K562 (cell line): ENCODE data around the gene LIX1L. TPM values are rescaled to one million over a fixed set of nuclear protein-coding genes. Genes with fewer than 3 reads are reported as not detected.

Experiments
- ATAC-seq: fragments of 200-7000 bp; cut with Tn5 transposase; 3 replicates; pipeline ENCODE4 v1.9.1; 2020; ENCODE audit warnings: moderate library complexity
- BruUV-seq: library from RNA; stranded (reverse); fragments of 400-500 nt; replicated peaks from 2 replicates; lab custom pipeline; 2021; lab: Mats Ljungman, UMichigan
- CTCF ChIA-PET: fragments of 300-600 bp; formaldehyde crosslinking; extraction: SDS; loops from one replicate; lab custom pipeline; 2021; ENCODE audit warnings: low intra/inter-chr PET ratio; lab: Yijun Ruan, JAX
- POLR2A ChIA-PET: fragments of 300-600, 350-650 bp; sonication (Branson Sonifier 250); formaldehyde crosslinking; extraction: SDS; loops from one replicate; lab custom pipeline; 2021; ENCODE audit warnings: antibody characterized with exemption, inconsistent platforms; lab: Yijun Ruan, JAX
- DNase-seq, 4 experiments: peaks; one replicate each; pipeline versions ENCODE4 v3.0.0 to v3.0.0-alpha.2; 2011 to 2018; ENCODE audit warnings: low spot score in 3 of 4, mixed read lengths in 3 of 4; ENCODE audit errors: extremely low read depth in 1 of 4
- FAIRE-seq: peaks from 2 replicates; lab custom pipeline; 2011; peaks lifted over from hg19 to GRCh38; lab: Jason Lieb, UNC
- H2AFZ ChIP-seq: 2 replicates; pipeline ENCODE4 v1.6.0; 2011; ENCODE audit warnings: low read depth, low read length, control low read depth, inconsistent platforms
- H3K27ac ChIP-seq: fragments of 200-600 bp; 3 replicates; pipeline ENCODE4 v1.8.0; 2011; ENCODE audit warnings: low read depth, mild to moderate bottlenecking, control low read depth, inconsistent platforms, low read length, moderate library complexity, mixed read lengths; ENCODE audit errors: extremely low read depth
- H3K27me3 ChIP-seq, 2 experiments: fragments of 300-600 bp in 1 of 2; 2 replicates in 1 of 2; 3 replicates in 1 of 2; pipeline versions ENCODE4 v1.6.0 to v1.8.0; 2011; ENCODE audit warnings: inconsistent platforms in 2 of 2, low read length in 2 of 2, mild to moderate bottlenecking in 1 of 2, mixed read lengths in 1 of 2, moderate library complexity in 1 of 2; ENCODE audit not compliant: control insufficient read depth in 2 of 2, insufficient read depth in 2 of 2
- H3K36me3 ChIP-seq: fragments of 300-600 bp; 3 replicates; pipeline ENCODE4 v1.8.0; 2011; ENCODE audit warnings: mild to moderate bottlenecking, low read length, inconsistent platforms; ENCODE audit not compliant: control insufficient read depth, insufficient read depth
- H3K4me1 ChIP-seq, 2 experiments: fragments of 200-600 bp in 1 of 2; replicated peaks in 1 of 2; 2 replicates in 1 of 2; 3 replicates in 1 of 2; pipeline versions ENCODE4 v1.5.1 to v1.8.0; 2011; ENCODE audit warnings: inconsistent platforms in 2 of 2, low read length in 2 of 2, mild to moderate bottlenecking in 1 of 2, mixed read lengths in 1 of 2, moderate library complexity in 1 of 2; ENCODE audit not compliant: control insufficient read depth in 2 of 2, insufficient read depth in 2 of 2
- H3K4me2 ChIP-seq: 2 replicates; pipeline ENCODE4 v1.6.1; 2011; ENCODE audit warnings: low read length, control low read depth, inconsistent platforms, mixed read lengths; ENCODE audit not compliant: insufficient read depth
- H3K4me3 ChIP-seq: fragments of 200-600 bp; sonication (generic), shearing (Covaris generic); 2 replicates; pipeline ENCODE4 v1.5.1; 2016; ENCODE audit warnings: control low read depth, inconsistent platforms
- H3K79me2 ChIP-seq: fragments of 200-600 bp; 3 replicates; pipeline ENCODE4 v1.8.0; 2011; ENCODE audit warnings: low read length, inconsistent platforms; ENCODE audit not compliant: control insufficient read depth, insufficient read depth
- H3K9ac ChIP-seq, 2 experiments: 2 replicates each; pipeline versions ENCODE4 v1.6.0 to v1.6.1; 2011; ENCODE audit warnings: low read depth in 2 of 2, low read length in 2 of 2, control low read depth in 1 of 2, inconsistent platforms in 1 of 2, mild to moderate bottlenecking in 1 of 2, mixed read lengths in 1 of 2; ENCODE audit not compliant: insufficient read depth in 1 of 2
- H3K9me1 ChIP-seq: one replicate; pipeline ENCODE4 v1.6.0; 2011; ENCODE audit warnings: inconsistent platforms, mild to moderate bottlenecking, low read length, moderate library complexity; ENCODE audit not compliant: control insufficient read depth, insufficient read depth
- H3K9me3 ChIP-seq: replicated peaks from 2 replicates; pipeline ENCODE4 v1.5.1; 2011; ENCODE audit warnings: low read depth, low read length, inconsistent platforms; ENCODE audit not compliant: control insufficient read depth, insufficient read depth
- H4K20me1 ChIP-seq: replicated peaks from 2 replicates; pipeline ENCODE4 v1.6.1; 2011; ENCODE audit warnings: low read length, inconsistent platforms, mixed read lengths; ENCODE audit not compliant: control insufficient read depth, insufficient read depth
- HEY1 ChIP-seq: fragments of 250-450 bp; sonication (Bioruptor Pico); IDR thresholded peaks from 2 replicates; pipeline ENCODE4 v1.5.0; 2020; ENCODE audit warnings: mild to moderate bottlenecking, moderate library complexity, borderline replicate concordance
- MYC ChIP-seq, 2 experiments: fragments of 250-450 bp in 1 of 2; sonication (Bioruptor Pico) in 1 of 2; IDR thresholded peaks; 2 replicates each; pipeline versions ENCODE4 v1.5.1 to v1.6.1; 2012 to 2021; ENCODE audit warnings: low read depth in 2 of 2, borderline replicate concordance in 1 of 2, improper control_type of control experiment in 1 of 2, low read length in 1 of 2, mild to moderate bottlenecking in 1 of 2, moderate library complexity in 1 of 2
- SMC3 ChIP-seq: conservative IDR thresholded peaks from 2 replicates; pipeline ENCODE4 v1.6.1; 2011; ENCODE audit warnings: low read depth, low read length, improper control_type of control experiment; ENCODE audit not compliant: insufficient read depth
- ZBTB7A ChIP-seq: IDR thresholded peaks from 2 replicates; pipeline ENCODE4 v1.6.1; 2011; ENCODE audit warnings: low read depth, mild to moderate bottlenecking, low read length, moderate library complexity, borderline replicate concordance; ENCODE audit not compliant: control insufficient read depth
- ZNF146 ChIP-seq: IDR thresholded peaks from one replicate; pipeline ENCODE4 v1.6.1; 2018; ENCODE audit warnings: missing compliant biosample characterization; ENCODE audit not compliant: unreplicated experiment
- ZNF354B ChIP-seq: fragments of 250-450 bp; sonication (Bioruptor Pico); IDR thresholded peaks from 2 replicates; pipeline ENCODE4 v1.4.0; 2020
- ZNF41 ChIP-seq: fragments of 250-450 bp; sonication (Bioruptor Pico); conservative IDR thresholded peaks from 2 replicates; pipeline ENCODE4 v1.4.0; 2020; ENCODE audit warnings: mild to moderate bottlenecking
- WGBS: fragments of 100-300 bp; shearing (Covaris generic); methylation state at CpG from one replicate; pipeline ENCODE4 v1.1.6; 2016; ENCODE audit warnings: low coverage, mixed read lengths; ENCODE audit not compliant: insufficient coverage; ENCODE audit errors: missing lambda C conversion rate; 5-methylcytosine and 5-hydroxymethylcytosine counted together
- in situ Hi-C: fragments of 300-500 bp; cut with MboI; formaldehyde crosslinking; loops from 4 replicates; pipeline ENCODE4 v1.15.0; 2018; ENCODE audit warnings: inconsistent platforms, mixed read lengths
- intact Hi-C: fragments of 100-400 bp; cut with micrococcal nuclease; formaldehyde crosslinking; loops from 2 replicates; pipeline ENCODE4 v1.14.2; 2022
- polyA plus RNA-seq, 8 experiments: library from polyadenylated mRNA; depleted of rRNA in 4 of 8; stranded (reverse) in 5 of 8; unstranded in 3 of 8; fragments of >200 nt; fragmentation: Nextera tagmentation in 2 of 8; fragmentation: Illumina TruSeq in 1 of 8; extraction: Ambion mirVana in 2 of 8; extraction: Trizol in 1 of 8; gene quantifications; 2 replicates each; pipeline versions ENCODE4 v1.2.1 to v1.2.3, GENCODE V29; 2011 to 2014; ENCODE audit warnings: inconsistent platforms in 1 of 8, missing spikeins in 1 of 8
- total RNA-seq, 7 experiments: library from RNA; depleted of rRNA in 6 of 7; stranded (reverse); fragments of >200 nt in 6 of 7; fragmentation: Illumina TruSeq in 2 of 7; extraction: Trizol in 2 of 7; gene quantifications; 2 replicates each; pipeline versions ENCODE4 v1.2.1 to v1.2.3, GENCODE V29; 2011 to 2021; ENCODE audit warnings: low replicate concordance in 1 of 7
- TF ChIP-seq, protein P1 (sequence below): fragments of 200-800 bp; sonication (Bioruptor generic); IDR thresholded peaks from 2 replicates; pipeline ENCODE4 v1.6.1; 2017; ENCODE audit warnings: missing genetic modification characterization, missing compliant biosample characterization
- TF ChIP-seq, protein P2 (sequence below): sonication (generic); formaldehyde crosslinking; IDR thresholded peaks from 2 replicates; pipeline ENCODE4 v1.8.1; 2023; ENCODE audit warnings: mild to moderate bottlenecking, missing genetic modification reagents, moderate library complexity
- TF ChIP-seq, protein P3 (sequence below): sonication (generic); formaldehyde crosslinking; IDR thresholded peaks from 2 replicates; pipeline ENCODE4 v1.8.0; 2022; ENCODE audit warnings: missing genetic modification reagents, mild to moderate bottlenecking, moderate library complexity, borderline replicate concordance
- TF ChIP-seq, protein P4 (sequence below): fragments of 150-350 bp; conservative IDR thresholded peaks from 2 replicates; pipeline ENCODE4 v1.6.1; 2014; ENCODE audit warnings: low read length
- TF ChIP-seq, protein P5 (sequence below), 2 experiments: fragments of 450-650 bp in 1 of 2; sonication (generic) in 1 of 2; formaldehyde crosslinking in 1 of 2; IDR thresholded peaks in 1 of 2; conservative IDR thresholded peaks in 1 of 2; 2 replicates each; pipeline versions ENCODE4 v1.6.1 to v1.8.1; 2016 to 2023; ENCODE audit warnings: mild to moderate bottlenecking in 2 of 2, moderate library complexity in 2 of 2, inconsistent platforms in 1 of 2, missing genetic modification reagents in 1 of 2

The LIX1L gene
- total and polyA plus RNA-seq, 9 of the 15 experiments (the other 6 are each of a cell fraction or from before 2014, with no cell fraction given): 4.6 to 26.5 (median 12.5) TPM

DNA sequence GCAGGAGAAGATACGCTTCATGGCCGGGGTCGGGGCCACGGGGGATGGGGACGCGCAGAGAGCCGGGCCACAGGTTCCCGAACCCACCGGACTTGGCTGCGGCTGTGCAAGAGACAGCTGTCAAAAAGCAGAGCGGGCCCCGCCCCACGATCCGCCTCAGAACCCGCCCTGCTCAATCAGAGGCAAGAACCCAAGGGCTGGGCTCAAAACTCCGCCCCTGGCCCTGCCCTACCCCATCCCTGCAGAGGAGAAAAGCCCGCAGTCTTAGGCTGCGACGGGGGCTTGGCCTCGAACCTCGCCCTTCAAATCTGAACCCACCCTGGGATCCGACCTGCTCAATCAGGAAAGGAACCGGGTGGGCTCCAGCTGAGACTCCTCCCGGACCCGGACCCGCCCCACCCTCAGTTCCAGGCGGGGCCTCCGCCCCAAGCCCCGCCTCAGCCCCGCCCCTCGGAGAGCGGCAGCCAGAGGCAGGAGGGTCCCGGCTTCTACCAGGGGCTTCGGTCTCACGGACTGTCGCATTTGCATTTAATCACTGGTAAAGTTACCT, 72.0 kb downstream of the LIX1L start, which contains the start of gene ANKRD35:
ANKRD35 (minus strand) TSS at position 129 of the 550 bp plus-strand sequence; CDS start at position 21, 108 bp downstream.
- ChIA-PET CTCF (interaction anchor here (0.5 kb wide), 1 partner anchor 41 kb away, joined by 3 read pairs; the partner anchor contains the start of gene NUDT17), POLR2A (interaction anchor here (0.6 to 1.2 kb wide), 5 partner anchors 25 to 166 kb away, joined by 3 to 4 read pairs (median 3); partner anchors contain the start of gene RBM8A)
- Histone ChIP-seq H3K9me1 (no peaks in the 10 kb centered on the region), H3K79me2 (no peaks in the 10 kb centered on the region), H3K9me3 (no peaks in the 10 kb centered on the region), H4K20me1 (no peaks in the 10 kb centered on the region), H3K36me3 (no peaks in the 10 kb centered on the region), H3K4me2 (peak within 1 kb of the TSS; percentile 72), H3K27ac (no peak within 1 kb of the TSS), H3K9ac (peak within 1 kb of the TSS in 1 of 2 experiments; percentile 68; a peak in 2 of 4 replicates), H2AFZ (peak within 1 kb of the TSS; percentile 90), H3K4me3 (peak within 1 kb of the TSS; percentile 56), H3K27me3 (peaks cover 7 to 10% of the 10 kb centered on the region in 2 experiments; a peak in 4 of 5 replicates), H3K4me1 (peaks cover 3 to 14% of the 10 kb centered on the region in 2 experiments; a peak in 4 of 5 replicates)
- ATAC-seq (peak; percentile 100), DNase-seq (peak; percentile 90 to 95 (median 94)), FAIRE-seq (peak; percentile 77)
- intact Hi-C loops (no loop called here), in situ Hi-C loops (no loop called here)
- BruUV-seq: no TSS peak
- WGBS: 1% methylated on average over 22 of the region's 36 CpGs
- TF ChIP-seq, protein P1, sequence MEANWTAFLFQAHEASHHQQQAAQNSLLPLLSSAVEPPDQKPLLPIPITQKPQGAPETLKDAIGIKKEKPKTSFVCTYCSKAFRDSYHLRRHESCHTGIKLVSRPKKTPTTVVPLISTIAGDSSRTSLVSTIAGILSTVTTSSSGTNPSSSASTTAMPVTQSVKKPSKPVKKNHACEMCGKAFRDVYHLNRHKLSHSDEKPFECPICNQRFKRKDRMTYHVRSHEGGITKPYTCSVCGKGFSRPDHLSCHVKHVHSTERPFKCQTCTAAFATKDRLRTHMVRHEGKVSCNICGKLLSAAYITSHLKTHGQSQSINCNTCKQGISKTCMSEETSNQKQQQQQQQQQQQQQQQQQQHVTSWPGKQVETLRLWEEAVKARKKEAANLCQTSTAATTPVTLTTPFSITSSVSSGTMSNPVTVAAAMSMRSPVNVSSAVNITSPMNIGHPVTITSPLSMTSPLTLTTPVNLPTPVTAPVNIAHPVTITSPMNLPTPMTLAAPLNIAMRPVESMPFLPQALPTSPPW (CRISPR knock-in tag): peak; percentile 71
- TF ChIP-seq ZNF41 (CRISPR knock-in tag): no peak
- TF ChIP-seq, protein P2, sequence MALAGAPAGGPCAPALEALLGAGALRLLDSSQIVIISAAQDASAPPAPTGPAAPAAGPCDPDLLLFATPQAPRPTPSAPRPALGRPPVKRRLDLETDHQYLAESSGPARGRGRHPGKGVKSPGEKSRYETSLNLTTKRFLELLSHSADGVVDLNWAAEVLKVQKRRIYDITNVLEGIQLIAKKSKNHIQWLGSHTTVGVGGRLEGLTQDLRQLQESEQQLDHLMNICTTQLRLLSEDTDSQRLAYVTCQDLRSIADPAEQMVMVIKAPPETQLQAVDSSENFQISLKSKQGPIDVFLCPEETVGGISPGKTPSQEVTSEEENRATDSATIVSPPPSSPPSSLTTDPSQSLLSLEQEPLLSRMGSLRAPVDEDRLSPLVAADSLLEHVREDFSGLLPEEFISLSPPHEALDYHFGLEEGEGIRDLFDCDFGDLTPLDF: peak; percentile 42; the same call in 1 of the 2 replicates
- TF ChIP-seq HEY1 (CRISPR knock-in tag): no peak
- TF ChIP-seq MYC (IDR thresholded peaks at IDR 0.05; ENCODE audit: low read depth, low read length): no peak
- TF ChIP-seq MYC (CRISPR knock-in tag; IDR thresholded peaks at IDR 0.05; ENCODE audit: borderline replicate concordance, low read depth): no peak
- TF ChIP-seq ZNF146 (CRISPR knock-in tag): no peak
- TF ChIP-seq, protein P3, sequence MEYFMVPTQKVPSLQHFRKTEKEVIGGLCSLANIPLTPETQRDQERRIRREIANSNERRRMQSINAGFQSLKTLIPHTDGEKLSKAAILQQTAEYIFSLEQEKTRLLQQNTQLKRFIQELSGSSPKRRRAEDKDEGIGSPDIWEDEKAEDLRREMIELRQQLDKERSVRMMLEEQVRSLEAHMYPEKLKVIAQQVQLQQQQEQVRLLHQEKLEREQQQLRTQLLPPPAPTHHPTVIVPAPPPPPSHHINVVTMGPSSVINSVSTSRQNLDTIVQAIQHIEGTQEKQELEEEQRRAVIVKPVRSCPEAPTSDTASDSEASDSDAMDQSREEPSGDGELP (CRISPR knock-in tag): peak; percentile 83
- TF ChIP-seq, protein P4, sequence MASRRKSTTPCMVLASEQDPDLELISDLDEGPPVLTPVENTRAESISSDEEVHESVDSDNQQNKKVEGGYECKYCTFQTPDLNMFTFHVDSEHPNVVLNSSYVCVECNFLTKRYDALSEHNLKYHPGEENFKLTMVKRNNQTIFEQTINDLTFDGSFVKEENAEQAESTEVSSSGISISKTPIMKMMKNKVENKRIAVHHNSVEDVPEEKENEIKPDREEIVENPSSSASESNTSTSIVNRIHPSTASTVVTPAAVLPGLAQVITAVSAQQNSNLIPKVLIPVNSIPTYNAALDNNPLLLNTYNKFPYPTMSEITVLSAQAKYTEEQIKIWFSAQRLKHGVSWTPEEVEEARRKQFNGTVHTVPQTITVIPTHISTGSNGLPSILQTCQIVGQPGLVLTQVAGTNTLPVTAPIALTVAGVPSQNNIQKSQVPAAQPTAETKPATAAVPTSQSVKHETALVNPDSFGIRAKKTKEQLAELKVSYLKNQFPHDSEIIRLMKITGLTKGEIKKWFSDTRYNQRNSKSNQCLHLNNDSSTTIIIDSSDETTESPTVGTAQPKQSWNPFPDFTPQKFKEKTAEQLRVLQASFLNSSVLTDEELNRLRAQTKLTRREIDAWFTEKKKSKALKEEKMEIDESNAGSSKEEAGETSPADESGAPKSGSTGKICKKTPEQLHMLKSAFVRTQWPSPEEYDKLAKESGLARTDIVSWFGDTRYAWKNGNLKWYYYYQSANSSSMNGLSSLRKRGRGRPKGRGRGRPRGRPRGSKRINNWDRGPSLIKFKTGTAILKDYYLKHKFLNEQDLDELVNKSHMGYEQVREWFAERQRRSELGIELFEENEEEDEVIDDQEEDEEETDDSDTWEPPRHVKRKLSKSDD: no peak
- no peak for TF ChIP-seq SMC3
- TF ChIP-seq ZBTB7A: peak; percentile 67
- no peak for TF ChIP-seq ZNF354B (CRISPR knock-in tag)
- TF ChIP-seq, protein P5, sequence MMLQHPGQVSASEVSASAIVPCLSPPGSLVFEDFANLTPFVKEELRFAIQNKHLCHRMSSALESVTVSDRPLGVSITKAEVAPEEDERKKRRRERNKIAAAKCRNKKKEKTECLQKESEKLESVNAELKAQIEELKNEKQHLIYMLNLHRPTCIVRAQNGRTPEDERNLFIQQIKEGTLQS (IDR thresholded peaks at IDR 0.05): no peak
- TF ChIP-seq, protein P5 (CRISPR knock-in tag; conservative IDR thresholded peaks at IDR 0.05): no peak
